ENCODE results near the gene FOXO1. TPM values are rescaled to one million over a fixed set of nuclear protein-coding genes. Genes with fewer than 3 reads are reported as not detected.

FOXO1 gene
- total and polyA plus RNA-seq, 2 of the 13 experiments (the other 11 are each of a cell fraction or from before 2014, with no cell fraction given), result 8.1 to 13.1 TPM

DNA sequence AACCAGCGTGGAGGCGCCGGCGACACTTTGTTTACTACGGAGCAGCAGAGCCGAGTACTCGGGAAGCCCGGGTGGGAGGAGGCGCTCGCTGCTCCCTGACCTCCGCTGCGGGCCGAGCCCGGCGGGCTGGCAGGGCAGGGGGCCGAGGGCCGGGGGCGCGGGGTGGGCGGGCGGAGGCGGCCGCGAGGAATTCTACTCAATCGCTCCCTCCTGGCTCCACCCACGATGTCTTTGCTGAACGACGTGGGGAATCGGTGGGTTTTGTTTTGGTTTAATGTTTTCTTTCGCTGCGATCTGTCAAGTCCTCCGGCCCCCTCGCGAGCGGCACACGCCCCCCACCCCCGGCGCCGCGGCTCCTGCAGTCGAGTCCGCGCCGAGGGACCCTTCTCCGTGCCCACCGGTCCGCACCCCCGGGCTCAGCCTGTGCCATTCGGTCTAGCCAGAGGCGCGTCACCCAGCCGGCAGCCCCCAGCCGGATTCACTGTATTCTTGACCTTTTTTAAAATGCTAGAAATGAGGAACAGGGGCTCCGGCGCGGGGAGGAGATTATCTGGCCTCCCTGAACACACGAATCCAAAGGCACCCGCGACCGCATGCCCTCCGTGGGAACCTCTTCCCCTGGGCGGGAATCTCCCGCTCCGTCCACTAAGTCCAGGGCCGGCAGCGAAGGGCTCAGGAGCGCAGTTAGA, 636 bp upstream of the FOXO1 start (continued):
- TF ChIP-seq ZNF34 (CRISPR knock-in tag; IDR thresholded peaks at IDR 0.05; ENCODE audit: borderline replicate concordance), result no peak; the same call in 1 of the 2 replicates
- TF ChIP-seq HDAC1 (CRISPR knock-in tag; IDR thresholded peaks at IDR 0.05), result 0 out of 2 replicates have a peak, but pooled peaks have one; percentile 7
- no peak for TF ChIP-seq ZNF251 (CRISPR knock-in tag; IDR thresholded peaks at IDR 0.05)
- TF ChIP-seq YEATS4 (CRISPR knock-in tag; IDR thresholded peaks at IDR 0.05; ENCODE audit: borderline replicate concordance), result no peak
- TF ChIP-seq STAT6 (CRISPR knock-in tag; IDR thresholded peaks at IDR 0.05; ENCODE audit: borderline replicate concordance), result no peak
- TF ChIP-seq NFRKB (IDR thresholded peaks at IDR 0.05), result no peak
- no peak for TF ChIP-seq NCOA1 (CRISPR knock-in tag; IDR thresholded peaks at IDR 0.05)
- TF ChIP-seq RBFOX2 (IDR thresholded peaks at IDR 0.05; ENCODE audit: low read depth, low read length), result no peak
- TF ChIP-seq, protein P1, sequence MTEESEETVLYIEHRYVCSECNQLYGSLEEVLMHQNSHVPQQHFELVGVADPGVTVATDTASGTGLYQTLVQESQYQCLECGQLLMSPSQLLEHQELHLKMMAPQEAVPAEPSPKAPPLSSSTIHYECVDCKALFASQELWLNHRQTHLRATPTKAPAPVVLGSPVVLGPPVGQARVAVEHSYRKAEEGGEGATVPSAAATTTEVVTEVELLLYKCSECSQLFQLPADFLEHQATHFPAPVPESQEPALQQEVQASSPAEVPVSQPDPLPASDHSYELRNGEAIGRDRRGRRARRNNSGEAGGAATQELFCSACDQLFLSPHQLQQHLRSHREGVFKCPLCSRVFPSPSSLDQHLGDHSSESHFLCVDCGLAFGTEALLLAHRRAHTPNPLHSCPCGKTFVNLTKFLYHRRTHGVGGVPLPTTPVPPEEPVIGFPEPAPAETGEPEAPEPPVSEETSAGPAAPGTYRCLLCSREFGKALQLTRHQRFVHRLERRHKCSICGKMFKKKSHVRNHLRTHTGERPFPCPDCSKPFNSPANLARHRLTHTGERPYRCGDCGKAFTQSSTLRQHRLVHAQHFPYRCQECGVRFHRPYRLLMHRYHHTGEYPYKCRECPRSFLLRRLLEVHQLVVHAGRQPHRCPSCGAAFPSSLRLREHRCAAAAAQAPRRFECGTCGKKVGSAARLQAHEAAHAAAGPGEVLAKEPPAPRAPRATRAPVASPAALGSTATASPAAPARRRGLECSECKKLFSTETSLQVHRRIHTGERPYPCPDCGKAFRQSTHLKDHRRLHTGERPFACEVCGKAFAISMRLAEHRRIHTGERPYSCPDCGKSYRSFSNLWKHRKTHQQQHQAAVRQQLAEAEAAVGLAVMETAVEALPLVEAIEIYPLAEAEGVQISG (CRISPR knock-in tag; IDR thresholded peaks at IDR 0.05), result 0 out of 2 replicates have a peak, but pooled peaks have one; percentile 2
- no peak for TF ChIP-seq ZNF44 (CRISPR knock-in tag; IDR thresholded peaks at IDR 0.05)
- TF ChIP-seq KAT7 (CRISPR knock-in tag; IDR thresholded peaks at IDR 0.05; ENCODE audit: borderline replicate concordance), result no peak; the same call in 1 of the 2 replicates
- TF ChIP-seq, protein P2, sequence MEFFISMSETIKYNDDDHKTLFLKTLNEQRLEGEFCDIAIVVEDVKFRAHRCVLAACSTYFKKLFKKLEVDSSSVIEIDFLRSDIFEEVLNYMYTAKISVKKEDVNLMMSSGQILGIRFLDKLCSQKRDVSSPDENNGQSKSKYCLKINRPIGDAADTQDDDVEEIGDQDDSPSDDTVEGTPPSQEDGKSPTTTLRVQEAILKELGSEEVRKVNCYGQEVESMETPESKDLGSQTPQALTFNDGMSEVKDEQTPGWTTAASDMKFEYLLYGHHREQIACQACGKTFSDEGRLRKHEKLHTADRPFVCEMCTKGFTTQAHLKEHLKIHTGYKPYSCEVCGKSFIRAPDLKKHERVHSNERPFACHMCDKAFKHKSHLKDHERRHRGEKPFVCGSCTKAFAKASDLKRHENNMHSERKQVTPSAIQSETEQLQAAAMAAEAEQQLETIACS (CRISPR knock-in tag; IDR thresholded peaks at IDR 0.05), result peak; percentile 8; the same call in 1 of the 2 replicates
- TF ChIP-seq MED13 (CRISPR knock-in tag; IDR thresholded peaks at IDR 0.05), result no peak
- TF ChIP-seq, protein P3, sequence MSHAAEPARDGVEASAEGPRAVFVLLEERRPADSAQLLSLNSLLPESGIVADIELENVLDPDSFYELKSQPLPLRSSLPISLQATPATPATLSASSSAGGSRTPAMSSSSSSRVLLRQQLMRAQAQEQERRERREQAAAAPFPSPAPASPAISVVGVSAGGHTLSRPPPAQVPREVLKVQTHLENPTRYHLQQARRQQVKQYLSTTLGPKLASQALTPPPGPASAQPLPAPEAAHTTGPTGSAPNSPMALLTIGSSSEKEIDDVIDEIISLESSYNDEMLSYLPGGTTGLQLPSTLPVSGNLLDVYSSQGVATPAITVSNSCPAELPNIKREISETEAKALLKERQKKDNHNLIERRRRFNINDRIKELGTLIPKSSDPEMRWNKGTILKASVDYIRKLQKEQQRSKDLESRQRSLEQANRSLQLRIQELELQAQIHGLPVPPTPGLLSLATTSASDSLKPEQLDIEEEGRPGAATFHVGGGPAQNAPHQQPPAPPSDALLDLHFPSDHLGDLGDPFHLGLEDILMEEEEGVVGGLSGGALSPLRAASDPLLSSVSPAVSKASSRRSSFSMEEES (CRISPR knock-in tag; IDR thresholded peaks at IDR 0.05), result 0 out of 2 replicates have a peak, but pooled peaks have one; percentile 19
- no peak for TF ChIP-seq ZNF577 (CRISPR knock-in tag; IDR thresholded peaks at IDR 0.05; ENCODE audit: borderline replicate concordance, low read depth)
- no peak for TF ChIP-seq CEBPG (CRISPR knock-in tag; IDR thresholded peaks at IDR 0.05)
